ENCODE data around the gene POLR3A. TPM values are rescaled to one million over a fixed set of nuclear protein-coding genes. Genes with fewer than 3 reads are reported as not detected.

POLR3A gene
- polyA plus RNA-seq, 1 of the 3 experiments (the other 2 are of a cell fraction) = 10.8 TPM

DNA sequence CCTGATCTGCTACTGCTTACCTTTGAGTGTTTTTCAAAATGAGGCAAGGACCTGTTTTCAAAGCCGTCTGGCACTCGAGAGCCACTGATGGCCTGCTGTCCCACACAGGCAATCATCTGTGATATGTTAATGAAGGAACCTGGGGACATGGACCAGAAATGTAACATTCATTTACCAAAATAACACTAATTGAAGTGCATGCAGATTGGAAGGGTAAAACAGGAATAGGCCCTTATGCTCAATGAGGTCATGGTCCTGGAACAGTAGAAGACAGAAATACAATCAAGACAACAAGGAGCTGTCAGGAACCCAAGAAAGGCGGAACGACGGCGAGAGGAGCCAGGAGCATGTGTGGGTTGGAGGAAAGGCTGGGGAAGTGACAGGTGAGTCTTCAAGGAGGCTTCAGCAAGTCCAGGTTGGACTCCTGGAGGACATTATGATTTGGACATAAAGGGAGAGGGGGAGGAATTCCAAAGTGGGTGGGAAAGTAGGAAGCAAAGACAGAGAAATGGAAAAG is 28.3 kb downstream of the POLR3A start:
- Histone ChIP-seq H3K4me3 (ENCODE audit: low read depth in 2 of 2, low read length in 1 of 2) (no peak overlapping the region), H3K9ac (no peak overlapping the region), H3K79me2 (ENCODE audit: insufficient read depth) (peaks cover 15% of the 10 kb centered on the region), H3K27me3 (ENCODE audit: insufficient read depth) (no peaks in the 10 kb centered on the region), H3K9me2 (no peaks in the 10 kb centered on the region), H3F3A (replicated peaks; ENCODE audit: insufficient read depth) (no peaks in the 10 kb centered on the region), H3K4me2 (no peak overlapping the region), H3K27ac (ENCODE audit: low read depth in 2 of 2, low read length in 1 of 2) (no peak overlapping the region), H2AFZ (ENCODE audit: low read depth) (no peak overlapping the region), H3K9me3 (no peaks in the 10 kb centered on the region), H4K20me1 (ENCODE audit: insufficient read depth) (no peaks in the 10 kb centered on the region), H3K4me1 (ENCODE audit: control insufficient read depth in 1 of 2, insufficient read depth in 2 of 2, low read depth in 1 of 2, low read length in 1 of 2) (no peaks in the 10 kb centered on the region), H3K36me3 (replicated peaks in 1 of 2; ENCODE audit: control insufficient read depth in 1 of 2, insufficient read depth in 2 of 2, low read length in 1 of 2) (peaks cover 58 to 59% of the 10 kb centered on the region in 2 experiments)
- TF ChIP-seq TEAD4 (IDR thresholded peaks at IDR 0.05; ENCODE audit: borderline replicate concordance, insufficient read depth) (no peak), SMC3 (IDR thresholded peaks at IDR 0.05; ENCODE audit: low read depth, low read length) (no peak), EZH2phosphoT487 (IDR thresholded peaks at IDR 0.05; ENCODE audit: borderline replicate concordance, low read depth) (no peak), SIN3A (IDR thresholded peaks at IDR 0.05; ENCODE audit: borderline replicate concordance, low read depth, low read length) (no peak), FOXJ3 (CRISPR knock-in tag; IDR thresholded peaks at IDR 0.05) (no peak), YY1 (IDR thresholded peaks at IDR 0.05; ENCODE audit: low read depth) (no peak), RAD21 (IDR thresholded peaks at IDR 0.05; ENCODE audit: low read length) (no peak), CHD2 (IDR thresholded peaks at IDR 0.05; ENCODE audit: low read length, partially characterized antibody) (no peak), FOXM1 (IDR thresholded peaks at IDR 0.05; ENCODE audit: low read depth) (no peak), EP300 (IDR thresholded peaks at IDR 0.05; ENCODE audit: borderline replicate concordance in 1 of 2, low read depth in 1 of 2, low read length in 1 of 2) (no peak), MEF2A (IDR thresholded peaks at IDR 0.05; ENCODE audit: borderline replicate concordance, low read depth) (no peak), RFX5 (IDR thresholded peaks at IDR 0.05; ENCODE audit: low read length) (no peak), TCF12 (IDR thresholded peaks at IDR 0.05) (no peak), NFIC (IDR thresholded peaks at IDR 0.05; ENCODE audit: borderline replicate concordance) (no peak), FOSL2 (IDR thresholded peaks at IDR 0.05; ENCODE audit: borderline replicate concordance, low read depth) (no peak)
- TF ChIP-seq, protein P1, sequence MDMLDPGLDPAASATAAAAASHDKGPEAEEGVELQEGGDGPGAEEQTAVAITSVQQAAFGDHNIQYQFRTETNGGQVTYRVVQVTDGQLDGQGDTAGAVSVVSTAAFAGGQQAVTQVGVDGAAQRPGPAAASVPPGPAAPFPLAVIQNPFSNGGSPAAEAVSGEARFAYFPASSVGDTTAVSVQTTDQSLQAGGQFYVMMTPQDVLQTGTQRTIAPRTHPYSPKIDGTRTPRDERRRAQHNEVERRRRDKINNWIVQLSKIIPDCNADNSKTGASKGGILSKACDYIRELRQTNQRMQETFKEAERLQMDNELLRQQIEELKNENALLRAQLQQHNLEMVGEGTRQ (IDR thresholded peaks at IDR 0.05; ENCODE audit: borderline replicate concordance, low read depth, low read length) = no peak
- TF ChIP-seq, protein P2, sequence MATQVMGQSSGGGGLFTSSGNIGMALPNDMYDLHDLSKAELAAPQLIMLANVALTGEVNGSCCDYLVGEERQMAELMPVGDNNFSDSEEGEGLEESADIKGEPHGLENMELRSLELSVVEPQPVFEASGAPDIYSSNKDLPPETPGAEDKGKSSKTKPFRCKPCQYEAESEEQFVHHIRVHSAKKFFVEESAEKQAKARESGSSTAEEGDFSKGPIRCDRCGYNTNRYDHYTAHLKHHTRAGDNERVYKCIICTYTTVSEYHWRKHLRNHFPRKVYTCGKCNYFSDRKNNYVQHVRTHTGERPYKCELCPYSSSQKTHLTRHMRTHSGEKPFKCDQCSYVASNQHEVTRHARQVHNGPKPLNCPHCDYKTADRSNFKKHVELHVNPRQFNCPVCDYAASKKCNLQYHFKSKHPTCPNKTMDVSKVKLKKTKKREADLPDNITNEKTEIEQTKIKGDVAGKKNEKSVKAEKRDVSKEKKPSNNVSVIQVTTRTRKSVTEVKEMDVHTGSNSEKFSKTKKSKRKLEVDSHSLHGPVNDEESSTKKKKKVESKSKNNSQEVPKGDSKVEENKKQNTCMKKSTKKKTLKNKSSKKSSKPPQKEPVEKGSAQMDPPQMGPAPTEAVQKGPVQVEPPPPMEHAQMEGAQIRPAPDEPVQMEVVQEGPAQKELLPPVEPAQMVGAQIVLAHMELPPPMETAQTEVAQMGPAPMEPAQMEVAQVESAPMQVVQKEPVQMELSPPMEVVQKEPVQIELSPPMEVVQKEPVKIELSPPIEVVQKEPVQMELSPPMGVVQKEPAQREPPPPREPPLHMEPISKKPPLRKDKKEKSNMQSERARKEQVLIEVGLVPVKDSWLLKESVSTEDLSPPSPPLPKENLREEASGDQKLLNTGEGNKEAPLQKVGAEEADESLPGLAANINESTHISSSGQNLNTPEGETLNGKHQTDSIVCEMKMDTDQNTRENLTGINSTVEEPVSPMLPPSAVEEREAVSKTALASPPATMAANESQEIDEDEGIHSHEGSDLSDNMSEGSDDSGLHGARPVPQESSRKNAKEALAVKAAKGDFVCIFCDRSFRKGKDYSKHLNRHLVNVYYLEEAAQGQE (IDR thresholded peaks at IDR 0.05; ENCODE audit: low read depth, low read length) = no peak
- TF ChIP-seq, protein P3, sequence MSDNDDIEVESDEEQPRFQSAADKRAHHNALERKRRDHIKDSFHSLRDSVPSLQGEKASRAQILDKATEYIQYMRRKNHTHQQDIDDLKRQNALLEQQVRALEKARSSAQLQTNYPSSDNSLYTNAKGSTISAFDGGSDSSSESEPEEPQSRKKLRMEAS (IDR thresholded peaks at IDR 0.05; ENCODE audit: low read depth) = no peak
- ChIA-PET CTCF (no interaction called here), POLR2A (no interaction called here)
- no peak for DNase-seq
- WGBS (ENCODE audit: low lambda C conversion rate) = 98% methylated on average over 6 of the region's 6 CpGs

All from SK-N-SH (cell line).